D721Med (cell line): Measurements from ENCODE around the gene UNC80.

Experiments
- DNase-seq: peaks from one replicate; pipeline ENCODE4 v3.0.0; 2011; ENCODE audit warnings: low spot score; ENCODE audit not compliant: insufficient read length
- FAIRE-seq: peaks from 2 replicates; lab custom pipeline; 2011; peaks lifted over from hg19 to GRCh38; lab: Jason Lieb, UNC
- TF ChIP-seq, protein P1 (sequence below): IDR thresholded peaks from 2 replicates; pipeline ENCODE4 v1.5.1; 2012; ENCODE audit warnings: mild to moderate bottlenecking, control low read depth; ENCODE audit not compliant: insufficient read depth; ENCODE audit errors: missing control alignments

Gene UNC80

DNA sequence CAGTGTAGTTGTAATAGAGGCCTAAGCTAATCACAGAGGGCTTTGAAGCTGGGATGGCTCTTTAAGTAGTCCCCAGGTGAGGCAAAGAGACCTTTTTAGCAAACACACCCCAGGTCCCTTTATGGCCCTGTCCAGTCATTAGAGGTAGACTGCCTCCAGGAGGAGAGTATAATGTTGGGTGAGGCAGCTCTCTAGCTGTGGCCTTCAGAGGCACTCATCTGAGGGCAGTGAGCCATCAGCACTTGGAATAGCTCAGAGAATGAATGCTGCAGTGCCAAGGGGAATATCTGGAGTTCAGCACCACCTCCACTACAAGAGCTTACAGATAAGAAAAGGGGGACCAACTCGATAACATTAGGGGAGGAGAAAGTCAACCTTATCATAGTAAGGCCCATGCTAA lies 52.8 kb downstream of the UNC80 start:
- DNase-seq (no peak), FAIRE-seq (no peak)
- TF ChIP-seq, protein P1, sequence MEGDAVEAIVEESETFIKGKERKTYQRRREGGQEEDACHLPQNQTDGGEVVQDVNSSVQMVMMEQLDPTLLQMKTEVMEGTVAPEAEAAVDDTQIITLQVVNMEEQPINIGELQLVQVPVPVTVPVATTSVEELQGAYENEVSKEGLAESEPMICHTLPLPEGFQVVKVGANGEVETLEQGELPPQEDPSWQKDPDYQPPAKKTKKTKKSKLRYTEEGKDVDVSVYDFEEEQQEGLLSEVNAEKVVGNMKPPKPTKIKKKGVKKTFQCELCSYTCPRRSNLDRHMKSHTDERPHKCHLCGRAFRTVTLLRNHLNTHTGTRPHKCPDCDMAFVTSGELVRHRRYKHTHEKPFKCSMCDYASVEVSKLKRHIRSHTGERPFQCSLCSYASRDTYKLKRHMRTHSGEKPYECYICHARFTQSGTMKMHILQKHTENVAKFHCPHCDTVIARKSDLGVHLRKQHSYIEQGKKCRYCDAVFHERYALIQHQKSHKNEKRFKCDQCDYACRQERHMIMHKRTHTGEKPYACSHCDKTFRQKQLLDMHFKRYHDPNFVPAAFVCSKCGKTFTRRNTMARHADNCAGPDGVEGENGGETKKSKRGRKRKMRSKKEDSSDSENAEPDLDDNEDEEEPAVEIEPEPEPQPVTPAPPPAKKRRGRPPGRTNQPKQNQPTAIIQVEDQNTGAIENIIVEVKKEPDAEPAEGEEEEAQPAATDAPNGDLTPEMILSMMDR: no peak

DNA sequence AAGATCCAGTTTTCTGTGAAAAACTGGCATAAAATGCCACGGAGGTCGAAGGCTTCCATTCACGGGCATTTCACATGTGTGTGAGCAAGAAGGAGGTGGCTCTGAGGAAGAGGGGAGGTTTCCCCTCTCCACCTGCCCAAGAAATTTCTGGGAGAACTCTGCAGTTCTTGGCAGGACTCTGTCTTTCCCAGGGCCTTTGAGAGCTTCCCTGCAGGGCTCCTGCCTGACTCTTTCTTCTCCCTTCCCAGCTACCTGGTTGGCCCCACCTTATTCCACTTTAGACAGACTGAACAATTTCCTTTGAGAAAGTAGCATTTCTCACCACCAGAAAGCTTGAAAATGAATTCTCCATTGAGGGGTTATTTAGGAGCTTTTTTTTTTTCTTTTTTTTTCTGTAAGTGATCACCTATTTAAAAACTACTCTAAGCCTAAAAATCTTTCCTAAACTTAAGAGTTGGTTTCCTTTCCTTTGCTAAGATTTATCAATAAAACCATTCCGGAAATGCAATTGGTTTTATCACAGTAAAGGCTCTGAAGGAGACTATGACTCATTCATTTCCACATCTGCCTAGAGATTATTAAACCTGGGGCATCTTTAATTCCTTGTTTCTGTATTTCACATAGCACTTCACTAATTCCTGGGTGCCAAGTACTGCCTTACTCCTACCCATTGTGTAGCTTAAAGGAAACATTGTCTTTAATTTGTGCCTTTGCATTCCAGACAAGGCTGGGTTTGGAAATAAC lies 59.3 kb downstream of the UNC80 start:
- DNase-seq: no peak
- no peak for FAIRE-seq

DNA sequence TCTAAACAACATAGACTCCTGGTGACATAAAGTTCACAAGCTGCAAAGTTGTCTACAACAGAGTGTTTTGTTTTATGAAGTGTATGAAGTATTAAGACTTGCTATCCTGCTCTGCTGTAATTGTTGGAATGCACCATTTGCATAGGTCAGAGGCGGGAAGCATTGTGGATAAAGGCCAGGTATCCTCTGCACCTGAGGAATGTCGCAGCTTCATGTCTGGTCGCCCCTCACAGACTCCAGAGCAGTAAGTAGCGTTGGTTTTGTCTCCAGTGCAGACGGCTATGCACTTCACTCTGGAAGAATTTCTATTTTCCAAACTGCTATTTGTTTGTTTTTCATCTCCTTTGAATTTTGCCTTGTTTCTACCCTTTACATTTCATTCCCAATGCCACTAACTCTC lies 63.1 kb downstream of the UNC80 start:
- TF ChIP-seq, protein P1: no peak
- FAIRE-seq (no peak), DNase-seq (no peak)

More for the DNA sequence above, 59.3 kb downstream of the UNC80 start:
- TF ChIP-seq, protein P1: no peak

DNA sequence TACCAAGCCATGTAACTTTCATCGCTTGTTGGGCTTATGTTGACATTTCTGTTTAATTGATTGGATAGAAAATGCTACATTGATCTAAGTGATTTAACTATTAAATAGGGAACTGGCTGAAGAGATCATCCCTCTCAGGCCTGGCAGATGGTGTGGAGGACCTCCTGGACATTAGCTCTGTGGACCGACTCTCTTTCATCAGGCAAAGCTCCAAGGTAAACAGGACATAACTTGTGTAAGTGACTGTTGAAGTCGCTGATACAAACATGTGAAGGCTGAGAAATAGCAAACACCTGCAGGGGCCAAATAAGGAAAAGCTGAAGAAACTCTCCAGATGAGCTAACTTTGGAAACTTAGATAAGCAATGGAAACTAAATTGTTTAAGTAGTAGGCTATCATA lies 68.8 kb downstream of the UNC80 start:
- DNase-seq (no peak), FAIRE-seq (no peak)
- TF ChIP-seq, protein P1: no peak

DNA sequence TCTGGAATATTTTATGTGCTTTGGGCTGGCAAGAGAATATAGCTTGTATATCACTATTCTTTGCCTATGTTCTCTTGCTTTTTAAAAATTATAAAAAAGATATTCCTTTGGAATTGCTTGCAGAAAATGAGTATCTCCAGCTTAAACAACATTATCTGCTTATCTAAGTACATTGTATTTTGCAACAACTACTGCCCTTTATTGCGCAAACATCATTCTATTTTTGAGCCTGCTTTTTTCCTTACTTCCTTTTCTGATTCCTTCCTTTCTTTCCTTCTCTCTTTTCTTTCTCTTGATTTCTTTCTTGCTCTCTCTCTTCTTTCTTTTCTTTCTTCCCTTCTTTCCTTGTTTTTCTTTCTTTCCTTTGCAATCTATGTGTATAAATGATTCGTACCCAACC lies 74.0 kb downstream of the UNC80 start:
- FAIRE-seq (no peak), DNase-seq (no peak)
- TF ChIP-seq, protein P1: no peak

DNA sequence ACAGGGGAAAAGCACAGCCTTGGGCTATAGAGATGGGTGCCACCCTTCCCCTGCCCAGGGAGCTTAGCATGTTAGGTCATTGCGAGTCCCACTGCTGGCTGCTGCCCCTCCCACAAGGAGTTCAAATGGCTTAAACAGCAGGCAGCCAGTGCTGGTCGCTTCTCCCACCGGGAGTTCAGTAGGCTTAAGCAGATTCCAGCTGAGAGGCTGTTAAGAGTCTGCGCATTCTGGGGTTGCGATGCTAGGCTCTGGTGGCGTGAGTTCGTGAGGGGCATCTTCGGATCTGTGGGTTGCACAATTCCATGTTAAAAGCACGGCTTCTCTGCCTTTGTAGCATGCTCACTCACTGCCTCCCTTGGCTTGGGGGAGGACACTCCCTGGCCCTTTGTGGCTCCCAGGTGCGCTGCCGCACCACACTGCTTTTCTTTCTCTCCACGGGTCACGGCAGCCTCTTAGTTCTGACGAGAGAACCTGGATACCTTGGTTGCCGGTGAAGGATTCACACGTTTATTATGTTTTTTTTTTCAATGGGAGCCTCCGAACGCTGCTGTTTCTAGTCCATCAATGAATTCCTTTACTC lies 93.2 kb downstream of the UNC80 start:
- no peak for FAIRE-seq
- DNase-seq: no peak
- TF ChIP-seq, protein P1: no peak

DNA sequence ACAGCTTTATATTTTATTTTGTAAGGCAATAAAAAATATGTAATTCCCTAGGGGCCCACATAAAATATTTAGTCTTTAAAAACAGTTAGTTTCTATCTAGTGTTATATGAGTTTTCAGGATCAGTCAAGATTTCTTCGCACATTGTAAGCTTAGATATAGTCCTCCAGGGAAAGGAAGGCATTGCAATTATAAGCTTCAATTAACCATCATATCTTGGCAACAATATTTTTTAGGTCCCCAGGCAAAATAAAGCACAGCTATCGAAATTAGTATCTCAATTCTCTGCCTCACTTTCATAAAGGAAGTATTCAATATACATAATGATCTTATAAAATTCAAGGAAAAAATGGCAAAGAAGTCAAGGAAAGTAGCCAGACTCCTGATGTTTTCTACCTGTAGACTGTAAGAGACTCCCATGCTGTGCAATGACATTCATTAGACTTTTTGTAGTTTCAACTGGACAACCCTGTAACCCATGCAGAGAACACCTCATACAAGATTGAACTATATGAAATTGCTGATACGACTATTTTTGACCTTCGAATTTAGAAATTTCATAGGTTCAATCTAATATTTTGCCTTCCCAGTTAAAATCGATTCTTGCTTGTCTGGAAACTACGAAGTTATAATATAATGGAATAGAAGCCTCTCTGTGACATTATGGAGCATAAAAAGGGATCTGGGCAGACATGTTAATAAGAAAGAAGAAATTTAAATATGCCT lies 96.8 kb downstream of the UNC80 start:
- TF ChIP-seq, protein P1: no peak
- FAIRE-seq (no peak), DNase-seq (no peak)
